ENCODE results near the gene RASGEF1B. TPM values are rescaled to one million over a fixed set of nuclear protein-coding genes. Genes with fewer than 3 reads are reported as not detected.
"Not testable (repeated sequence)": the region's sequence is repeated elsewhere in the genome, so short reads cannot be mapped to it uniquely, and the experiment has no call there.

The RASGEF1B gene
- total RNA-seq, 2 donors from 2014 or later, result 6.3 to 8.5 TPM

DNA sequence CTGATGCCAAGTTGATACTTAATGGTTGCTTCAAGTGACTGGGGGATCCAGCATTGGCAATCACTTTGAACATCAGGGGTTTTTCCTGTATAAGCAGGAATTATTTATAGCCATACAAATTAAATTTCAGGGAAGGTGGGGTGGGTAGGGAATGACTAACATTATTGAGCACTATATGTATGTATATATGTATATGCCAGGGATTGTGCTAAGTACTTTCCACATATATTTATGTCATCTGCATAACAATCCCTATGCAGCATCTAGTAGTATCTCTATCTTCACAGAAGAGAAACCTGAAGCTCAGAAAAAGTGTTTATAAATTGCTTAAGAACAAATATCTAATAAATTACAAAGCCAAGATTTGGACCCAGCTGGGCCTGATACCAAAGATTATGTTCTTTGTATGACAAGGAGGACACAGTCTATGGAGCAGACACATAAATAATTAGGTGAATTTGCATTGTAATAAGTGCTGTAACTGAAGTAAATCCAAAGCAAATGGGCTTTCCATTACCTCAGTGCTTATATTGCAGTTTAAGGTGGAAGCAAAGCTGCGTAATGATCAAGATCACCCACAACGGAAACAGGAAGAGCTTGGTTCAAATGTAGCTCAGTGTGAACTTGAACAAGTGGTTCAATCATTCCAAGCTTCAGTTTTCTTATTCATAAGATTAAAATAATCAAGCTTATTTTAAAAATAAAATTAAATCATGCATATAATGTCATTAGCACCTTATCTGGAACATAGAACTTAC is 18.9 kb upstream of the RASGEF1B start:
- no peak for TF ChIP-seq CTCF (IDR thresholded peaks at IDR 0.05)
- Histone ChIP-seq H3K27me3 (no peaks in the 10 kb centered on the region), H3K27ac (no peak overlapping the region), H3K4me1 (no peaks in the 10 kb centered on the region), H3K36me3 (no peaks in the 10 kb centered on the region), H3K4me3 (no peak overlapping the region), H3K9me3 (no peaks in the 10 kb centered on the region)
- no peak for DNase-seq (ENCODE audit: low spot score)

DNA sequence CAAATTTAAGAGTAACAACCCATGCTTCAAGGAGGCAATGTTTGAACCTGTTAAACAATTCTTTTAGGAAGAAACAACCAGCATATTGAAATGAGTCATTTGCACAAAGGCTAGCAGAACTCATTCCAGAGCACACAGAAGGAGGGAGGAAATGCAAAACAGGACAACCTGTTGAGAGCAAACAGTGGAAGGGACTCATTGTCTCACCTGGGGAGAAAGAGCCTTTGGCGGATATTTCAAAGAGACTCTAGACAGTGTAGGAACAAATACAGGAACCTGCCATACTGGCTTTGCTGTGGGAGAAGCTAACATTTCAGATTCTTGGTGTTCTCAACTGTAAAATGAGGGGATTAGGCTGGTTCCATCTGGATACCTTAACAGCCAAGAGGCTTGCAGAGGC is 14.8 kb upstream of the RASGEF1B start:
- no peak for DNase-seq (ENCODE audit: low spot score)
- no peaks in the 10 kb centered on the region for H3K36me3 ChIP-seq
- no peak overlapping the region for H3K4me3 ChIP-seq
- no peaks in the 10 kb centered on the region for H3K4me1 ChIP-seq
- H3K9me3 ChIP-seq, result no peaks in the 10 kb centered on the region
- TF ChIP-seq CTCF (IDR thresholded peaks at IDR 0.05), result no peak
- no peak overlapping the region for H3K27ac ChIP-seq
- H3K27me3 ChIP-seq, result no peaks in the 10 kb centered on the region

DNA sequence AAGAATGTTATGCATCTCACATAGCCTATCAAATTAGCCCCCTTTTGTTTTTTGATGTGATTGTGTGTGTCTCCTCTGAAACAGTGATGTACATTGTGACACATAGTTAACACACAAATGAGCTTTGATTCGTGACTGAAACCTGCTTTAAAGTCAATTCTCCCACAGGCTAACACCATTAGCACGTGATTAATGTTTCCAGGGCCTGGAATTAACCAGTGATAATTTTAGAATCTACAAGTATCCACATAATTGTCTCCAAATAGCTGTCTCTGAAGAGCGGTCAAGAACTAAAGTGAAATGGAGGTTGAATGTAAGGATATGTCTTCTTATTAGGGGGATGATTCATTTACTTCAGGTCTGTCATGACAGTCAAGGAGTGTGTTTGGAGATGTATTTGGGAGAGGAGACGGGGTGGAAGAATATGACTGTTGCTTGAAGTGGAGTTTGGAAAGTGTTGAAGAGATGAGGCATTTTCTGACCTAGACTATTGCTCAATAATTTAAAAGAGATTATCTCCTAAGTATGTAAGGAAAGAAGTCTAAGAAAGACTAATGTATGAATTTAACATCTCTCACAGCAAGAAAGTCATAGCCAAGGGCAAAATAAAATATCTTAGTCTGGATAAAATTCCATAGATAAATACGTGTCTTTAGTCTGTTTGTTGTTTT is 13.7 kb upstream of the RASGEF1B start:
- H3K4me3 ChIP-seq, result no peak overlapping the region
- no peak overlapping the region for H3K27ac ChIP-seq
- H3K36me3 ChIP-seq, result no peaks in the 10 kb centered on the region
- no peaks in the 10 kb centered on the region for H3K9me3 ChIP-seq
- DNase-seq (ENCODE audit: low spot score), result no peak
- TF ChIP-seq CTCF (IDR thresholded peaks at IDR 0.05), result no peak
- H3K27me3 ChIP-seq, result no peaks in the 10 kb centered on the region
- no peaks in the 10 kb centered on the region for H3K4me1 ChIP-seq

GRCh38 chr4:81482326-81482725 is 10.6 kb upstream of the RASGEF1B start:
- H3K27me3 ChIP-seq, result no peaks in the 10 kb centered on the region
- H3K36me3 ChIP-seq, result no peaks in the 10 kb centered on the region
- H3K4me1 ChIP-seq, result no peaks in the 10 kb centered on the region
- no peaks in the 10 kb centered on the region for H3K9me3 ChIP-seq
- H3K4me3 ChIP-seq, result no peak overlapping the region
- no peak overlapping the region for H3K27ac ChIP-seq
- no peak for DNase-seq (ENCODE audit: low spot score)
- no peak for TF ChIP-seq CTCF (IDR thresholded peaks at IDR 0.05)

DNA sequence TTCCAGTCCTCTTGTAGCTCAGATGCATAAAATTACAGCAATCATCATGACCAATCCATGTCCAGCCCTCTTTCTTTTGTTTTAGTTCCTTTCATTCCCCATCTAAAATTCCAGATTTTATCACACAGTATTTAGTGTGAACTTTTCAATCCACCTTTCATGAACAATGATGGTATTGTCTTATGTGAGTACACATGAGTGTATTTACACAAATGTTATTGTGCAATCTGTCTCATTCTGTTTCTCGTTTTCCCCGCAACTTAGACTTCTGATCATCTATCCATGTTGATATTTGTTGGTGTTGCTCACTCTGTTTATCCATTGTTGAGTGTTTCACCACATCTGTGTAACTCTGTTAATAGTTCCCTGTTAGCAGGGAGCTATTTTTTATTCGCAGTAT is 9.4 kb upstream of the RASGEF1B start:
- no peaks in the 10 kb centered on the region for H3K4me1 ChIP-seq
- H3K27ac ChIP-seq, result no peak overlapping the region
- no peak for TF ChIP-seq CTCF (IDR thresholded peaks at IDR 0.05)
- no peaks in the 10 kb centered on the region for H3K9me3 ChIP-seq
- no peak overlapping the region for H3K4me3 ChIP-seq
- DNase-seq (ENCODE audit: low spot score), result no peak
- H3K36me3 ChIP-seq, result no peaks in the 10 kb centered on the region
- H3K27me3 ChIP-seq, result no peaks in the 10 kb centered on the region

DNA sequence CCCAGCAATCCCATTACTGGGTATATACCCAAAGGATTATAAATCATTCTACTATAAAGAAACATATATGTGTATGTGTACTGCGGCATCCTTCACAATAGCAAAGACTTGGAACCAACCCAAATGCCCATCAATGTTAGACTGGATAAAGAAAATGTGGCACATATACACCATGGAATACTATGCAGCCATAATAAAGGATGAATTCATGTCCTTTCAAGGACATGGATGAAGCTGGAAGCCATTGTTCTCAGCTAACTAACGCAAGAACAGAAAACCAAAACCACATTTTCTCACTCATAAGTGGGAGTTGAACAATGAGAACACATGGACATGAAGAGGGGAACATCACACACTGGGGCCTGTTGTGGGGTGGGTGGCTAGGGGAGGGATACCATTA is 7.9 kb upstream of the RASGEF1B start:
- not testable (repeated sequence) for H3K36me3 ChIP-seq; H3K4me1 ChIP-seq; H3K4me3 ChIP-seq; H3K27me3 ChIP-seq; H3K9me3 ChIP-seq; DNase-seq (ENCODE audit: low spot score); H3K27ac ChIP-seq

- H3K9me3 ChIP-seq; H3K36me3 ChIP-seq; H3K27me3 ChIP-seq; H3K27ac ChIP-seq; DNase-seq (ENCODE audit: low spot score); H3K4me3 ChIP-seq: not testable (repeated sequence)
- H3K4me1 ChIP-seq, result peaks cover 0 to 26% of the 10 kb centered on the region in 2 donors
These were observed 1.9 kb upstream of the RASGEF1B start for GRCh38 chr4:81473331-81474265.
